ENCODE measurements around the gene NUBPL.
"Not testable (repeated sequence)": the region's sequence is repeated elsewhere in the genome, so short reads cannot be mapped to it uniquely, and the experiment has no call there.

NUBPL gene

DNA sequence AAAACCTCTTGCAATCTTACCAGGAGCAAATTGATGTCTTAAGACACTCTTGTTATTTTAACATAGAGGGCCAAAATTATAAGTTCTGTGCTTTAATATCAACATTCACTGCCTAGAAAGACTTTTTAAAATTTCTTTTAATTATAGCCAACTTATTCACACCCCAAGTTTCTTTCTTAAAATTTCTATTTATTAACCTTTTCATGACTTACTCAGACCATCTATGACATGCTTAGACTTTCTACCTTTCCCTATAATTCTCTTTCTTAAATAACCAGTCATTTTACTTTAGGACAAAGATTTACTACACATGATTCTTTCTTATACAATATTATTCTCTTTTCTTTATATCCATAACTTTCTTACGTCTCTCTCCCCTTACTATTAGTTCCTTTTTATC, 220.4 kb downstream of the NUBPL start:
- POLR2A ChIA-PET, result no interaction called here
- DNase-seq (ENCODE audit: low read depth, low spot score), result no peak
- CTCF ChIA-PET, result no interaction called here
- TF ChIP-seq, protein P1, sequence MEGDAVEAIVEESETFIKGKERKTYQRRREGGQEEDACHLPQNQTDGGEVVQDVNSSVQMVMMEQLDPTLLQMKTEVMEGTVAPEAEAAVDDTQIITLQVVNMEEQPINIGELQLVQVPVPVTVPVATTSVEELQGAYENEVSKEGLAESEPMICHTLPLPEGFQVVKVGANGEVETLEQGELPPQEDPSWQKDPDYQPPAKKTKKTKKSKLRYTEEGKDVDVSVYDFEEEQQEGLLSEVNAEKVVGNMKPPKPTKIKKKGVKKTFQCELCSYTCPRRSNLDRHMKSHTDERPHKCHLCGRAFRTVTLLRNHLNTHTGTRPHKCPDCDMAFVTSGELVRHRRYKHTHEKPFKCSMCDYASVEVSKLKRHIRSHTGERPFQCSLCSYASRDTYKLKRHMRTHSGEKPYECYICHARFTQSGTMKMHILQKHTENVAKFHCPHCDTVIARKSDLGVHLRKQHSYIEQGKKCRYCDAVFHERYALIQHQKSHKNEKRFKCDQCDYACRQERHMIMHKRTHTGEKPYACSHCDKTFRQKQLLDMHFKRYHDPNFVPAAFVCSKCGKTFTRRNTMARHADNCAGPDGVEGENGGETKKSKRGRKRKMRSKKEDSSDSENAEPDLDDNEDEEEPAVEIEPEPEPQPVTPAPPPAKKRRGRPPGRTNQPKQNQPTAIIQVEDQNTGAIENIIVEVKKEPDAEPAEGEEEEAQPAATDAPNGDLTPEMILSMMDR (IDR thresholded peaks at IDR 0.05; ENCODE audit: insufficient read depth, low read length, missing control alignments), result no peak
- H3K4me3 ChIP-seq (ENCODE audit: low read depth, low read length), result no peak overlapping the region

DNA sequence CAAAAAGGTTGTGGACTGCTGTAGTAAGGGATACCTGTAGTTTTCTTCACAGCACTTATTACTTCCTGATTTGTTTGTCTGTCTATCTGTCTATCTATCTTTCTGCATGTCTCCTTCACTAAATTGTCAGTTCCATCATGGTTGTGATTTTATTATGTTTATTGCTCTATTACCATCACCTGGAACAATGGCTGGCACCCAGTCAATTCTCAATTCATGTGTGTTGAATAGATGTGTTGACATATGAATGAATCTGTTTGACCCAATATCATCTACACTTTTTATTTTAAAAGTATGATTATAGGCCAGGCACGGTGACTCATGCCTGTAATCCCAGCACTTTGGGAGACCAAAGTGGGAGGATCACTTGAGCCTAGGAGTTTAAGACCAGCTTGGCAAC, 224.4 kb downstream of the NUBPL start:
- TF ChIP-seq, protein P1 (IDR thresholded peaks at IDR 0.05; ENCODE audit: insufficient read depth, low read length, missing control alignments), result no peak
- no peak overlapping the region for H3K4me3 ChIP-seq (ENCODE audit: low read depth, low read length)
- POLR2A ChIA-PET, result no interaction called here
- CTCF ChIA-PET, result no interaction called here
- DNase-seq (ENCODE audit: low read depth, low spot score), result no peak

DNA sequence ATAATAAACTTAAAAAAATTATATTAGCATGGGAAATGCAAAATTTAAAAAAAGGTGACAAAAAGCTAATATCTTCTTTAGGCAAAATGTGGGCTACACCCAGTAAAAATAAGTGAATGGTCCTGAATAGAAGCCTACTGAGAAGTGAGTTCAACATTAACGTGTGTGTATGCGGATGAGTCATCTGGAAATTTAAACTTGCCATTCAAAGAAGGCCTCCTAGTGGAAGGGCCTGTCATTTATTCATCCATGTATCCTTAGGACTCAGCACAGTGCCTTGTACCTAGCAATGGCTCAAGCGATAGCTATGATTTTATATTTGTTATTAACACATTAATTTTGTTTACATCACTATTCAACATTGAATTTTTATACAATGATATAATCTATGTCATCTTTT, 226.2 kb downstream of the NUBPL start:
- POLR2A ChIA-PET, result no interaction called here
- CTCF ChIA-PET, result interaction anchor here (1.0 kb wide), 1 partner anchor 19 kb away, joined by 3 read pairs; no protein-coding TSS in a partner anchor
- TF ChIP-seq, protein P1 (IDR thresholded peaks at IDR 0.05; ENCODE audit: insufficient read depth, low read length, missing control alignments), result no peak
- no peak overlapping the region for H3K4me3 ChIP-seq (ENCODE audit: low read depth, low read length)
- no peak for DNase-seq (ENCODE audit: low read depth, low spot score)

DNA sequence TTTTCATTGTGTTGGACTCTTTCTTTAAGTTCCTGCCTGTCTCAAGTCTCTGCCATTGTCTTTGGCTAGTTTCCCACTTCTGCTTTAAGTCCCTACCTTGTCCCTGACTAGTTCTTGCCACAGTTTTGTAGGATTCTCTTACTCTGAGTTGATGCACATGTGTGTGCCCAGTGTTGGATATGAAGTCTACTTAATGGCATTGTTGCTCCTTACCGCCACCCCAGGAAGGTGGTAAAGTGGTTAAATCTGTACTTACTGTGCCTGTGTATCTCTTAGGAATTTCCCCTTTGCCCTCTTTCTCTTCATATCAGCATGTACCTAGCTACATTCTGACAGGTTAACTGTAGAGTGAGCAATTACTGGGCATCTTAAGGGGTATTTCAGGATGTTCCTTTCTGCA, 227.1 kb downstream of the NUBPL start:
- CTCF ChIA-PET, result no interaction called here
- no peak for DNase-seq (ENCODE audit: low read depth, low spot score)
- H3K4me3 ChIP-seq (ENCODE audit: low read depth, low read length), result no peak overlapping the region
- POLR2A ChIA-PET, result no interaction called here
- TF ChIP-seq, protein P1 (IDR thresholded peaks at IDR 0.05; ENCODE audit: insufficient read depth, low read length, missing control alignments), result no peak

DNA sequence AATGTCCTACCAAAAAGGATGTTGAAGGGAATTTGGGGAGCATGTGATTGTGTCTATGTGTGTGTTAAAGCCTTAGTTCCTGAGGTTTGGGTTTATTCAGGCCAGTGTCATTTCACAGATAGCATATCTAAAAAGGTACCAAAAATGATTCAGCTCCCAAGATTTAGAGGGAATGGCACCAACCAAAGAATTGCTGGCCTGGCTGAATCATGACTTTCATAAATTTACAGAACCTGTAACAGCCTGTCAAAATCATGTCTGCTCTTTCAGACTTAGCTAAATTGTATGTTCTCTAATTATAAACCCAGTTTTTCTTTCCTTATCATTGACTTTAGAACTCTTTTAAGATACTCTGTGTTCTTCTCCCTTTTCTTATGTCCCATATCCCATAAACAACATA, 231.5 kb downstream of the NUBPL start:
- no peak for DNase-seq (ENCODE audit: low read depth, low spot score)
- TF ChIP-seq, protein P1 (IDR thresholded peaks at IDR 0.05; ENCODE audit: insufficient read depth, low read length, missing control alignments), result no peak
- CTCF ChIA-PET, result no interaction called here
- POLR2A ChIA-PET, result no interaction called here
- H3K4me3 ChIP-seq (ENCODE audit: low read depth, low read length), result no peak overlapping the region

DNA sequence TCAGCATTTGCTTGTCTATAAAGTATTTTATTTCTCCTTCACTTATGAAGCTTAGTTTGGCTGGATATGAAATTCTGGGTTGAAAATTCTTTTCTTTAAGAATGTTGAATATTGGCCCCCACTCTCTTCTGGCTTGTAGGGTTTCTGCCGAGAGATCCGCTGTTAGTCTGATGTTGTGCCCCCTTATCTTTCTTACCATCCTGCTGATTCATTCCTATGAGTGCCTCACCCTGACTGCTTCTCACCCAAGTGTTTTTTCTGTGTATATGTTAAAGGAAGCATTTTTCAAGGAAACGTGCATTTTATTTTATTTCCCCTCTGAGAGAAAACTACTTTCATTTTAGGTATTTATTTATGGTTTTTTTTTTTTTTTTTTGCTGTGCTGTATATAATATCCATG, 236.7 kb downstream of the NUBPL start:
- CTCF ChIA-PET; H3K4me3 ChIP-seq (ENCODE audit: low read depth, low read length); POLR2A ChIA-PET; DNase-seq (ENCODE audit: low read depth, low spot score): not testable (repeated sequence)

DNA sequence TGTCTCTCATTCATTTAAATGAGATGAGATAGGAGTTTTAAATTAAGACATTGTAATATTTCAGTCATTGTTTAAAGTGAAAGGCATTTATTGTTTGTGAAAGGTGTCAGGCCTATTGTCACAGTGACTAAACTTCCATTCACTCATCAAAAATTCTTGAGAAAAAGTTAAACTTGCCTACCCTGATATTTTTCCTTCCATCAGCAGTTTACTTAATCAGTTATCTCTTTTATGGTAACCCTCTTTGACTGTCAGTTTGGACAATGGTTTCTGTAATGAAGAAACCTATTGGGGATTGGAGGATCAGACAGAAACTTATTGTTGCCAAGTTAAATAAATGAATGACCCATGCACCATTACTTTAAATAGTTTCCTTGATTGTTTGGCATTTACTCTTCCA, 241.6 kb downstream of the NUBPL start:
- ChIA-PET POLR2A (no interaction called here), CTCF (no interaction called here)
- H3K4me3 ChIP-seq (ENCODE audit: low read depth, low read length), result no peak overlapping the region
- no peak for DNase-seq (ENCODE audit: low read depth, low spot score)
- TF ChIP-seq, protein P1 (IDR thresholded peaks at IDR 0.05; ENCODE audit: insufficient read depth, low read length, missing control alignments), result no peak

All from AG04449 (cell line).